Uterus (tissue), 4 donors: ENCODE measurements around the gene ONECUT3. TPM values are rescaled to one million over a fixed set of nuclear protein-coding genes. Genes with fewer than 3 reads are reported as not detected.
"Not testable (repeated sequence)": the region's sequence is repeated elsewhere in the genome, so short reads cannot be mapped to it uniquely, and the experiment has no call there.

Source experiments
- DNase-seq, 2 donors: peaks; one replicate each; pipeline ENCODE4 v3.0.0-alpha.2; 2019 to 2020
- H3K27ac ChIP-seq, 2 donors: fragments of 200-600 bp; sonication (generic); 1 replicate in 1 of 2; 2 replicates in 1 of 2; pipeline ENCODE4 v1.5.1; 2016 to 2018
- H3K27me3 ChIP-seq, 2 donors: fragments of 200-600 bp; sonication (generic); one replicate each; pipeline ENCODE4 v1.5.1; 2018 to 2019; ENCODE audit warnings: control low read depth in 1 of 2
- H3K36me3 ChIP-seq, 2 donors: fragments of 200-600 bp; sonication (generic); one replicate each; pipeline ENCODE4 v1.5.1; 2019; ENCODE audit warnings: control low read depth in 1 of 2
- H3K4me1 ChIP-seq, 2 donors: fragments of 200-600 bp; sonication (generic); one replicate each; pipeline ENCODE4 v1.5.1; 2018 to 2019; ENCODE audit warnings: control low read depth in 1 of 2
- H3K4me3 ChIP-seq, 2 donors: fragments of 200-600 bp; sonication (generic); 1 replicate in 1 of 2; 2 replicates in 1 of 2; pipeline ENCODE4 v1.5.1; 2018 to 2019; ENCODE audit warnings: mild to moderate bottlenecking in 1 of 2
- H3K9me3 ChIP-seq, 2 donors: fragments of 200-600 bp; sonication (generic); one replicate each; pipeline ENCODE4 v1.5.1; 2019; ENCODE audit warnings: control low read depth in 1 of 2
- CTCF ChIP-seq, 4 experiments: fragments of 200-600 bp in 2 of 4; fragments of 450-650 bp in 2 of 4; sonication (generic) in 2 of 4; IDR thresholded peaks; one replicate each; pipeline ENCODE4 v1.5.1; 2016 to 2019; ENCODE audit warnings: antibody characterized with exemption in 4 of 4, mild to moderate bottlenecking in 2 of 4, moderate library complexity in 1 of 4
- POLR2A ChIP-seq, 2 donors: fragments of 450-650 bp; IDR thresholded peaks; one replicate each; pipeline ENCODE4 v1.6.1; 2016; ENCODE audit warnings: antibody characterized with exemption in 2 of 2, mild to moderate bottlenecking in 1 of 2, moderate library complexity in 1 of 2
- intact Hi-C: fragments of 100-400 bp; cut with DNase I; formaldehyde crosslinking; loops from one replicate; pipeline ENCODE4 v1.15.1; 2023; ENCODE audit warnings: low total_unique reads
- total RNA-seq, 4 donors: library from RNA; depleted of rRNA in 3 of 4; stranded (reverse); fragments of >200 nt in 3 of 4; gene quantifications; one replicate each; pipeline versions ENCODE4 v1.1.0 to v1.2.4, GENCODE V29; 2014 to 2023
- donor health status: DM: yes; HTN: yes; CAD: no.

ONECUT3 gene
- not detected for total RNA-seq

DNA sequence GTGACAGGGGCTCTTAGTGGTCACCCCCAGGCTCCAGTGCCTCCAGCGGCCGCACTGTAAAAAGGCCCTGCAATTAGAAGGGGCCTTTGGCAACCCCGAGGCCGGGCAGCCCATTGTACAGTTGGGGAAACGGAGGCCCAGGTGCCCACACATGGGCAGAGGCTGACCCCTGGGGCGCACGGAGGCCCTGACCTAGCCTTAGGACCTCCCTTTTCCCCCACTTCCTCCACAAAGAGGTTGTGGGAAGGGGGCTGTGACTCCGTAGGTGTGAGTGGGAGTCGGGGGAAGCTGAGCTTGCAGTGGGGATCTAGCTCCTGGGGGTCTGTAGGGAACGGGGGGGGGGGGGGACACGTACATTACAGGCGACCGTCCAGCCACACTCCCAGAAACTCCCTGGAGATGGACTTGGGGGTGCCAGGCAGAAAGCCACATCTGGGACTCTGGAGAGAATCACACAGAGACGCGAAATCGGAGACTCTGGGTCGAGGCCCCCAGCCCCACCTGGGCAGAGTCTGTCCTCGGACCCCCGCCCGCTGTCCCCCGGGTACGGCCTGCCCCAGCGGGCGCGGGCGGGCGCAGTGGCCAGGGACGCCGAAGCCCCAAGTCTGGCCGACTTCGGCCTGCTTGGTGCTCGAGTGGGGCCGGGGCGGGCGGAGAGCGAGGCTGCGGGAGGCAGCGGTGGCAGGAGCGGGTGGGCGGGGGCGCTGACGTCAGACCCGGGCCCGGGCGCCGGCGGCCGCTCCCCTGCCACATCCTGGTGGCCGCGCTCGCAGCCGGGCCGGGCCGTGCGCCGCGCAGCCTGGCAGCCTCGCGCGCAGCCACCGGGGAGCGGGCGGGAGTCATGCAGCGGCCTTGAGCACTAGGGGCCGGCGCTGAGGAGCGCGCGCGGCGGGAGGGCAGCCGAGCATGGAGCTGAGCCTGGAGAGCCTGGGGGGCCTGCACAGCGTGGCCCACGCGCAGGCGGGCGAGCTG lies at the start of gene ONECUT3:
Gene ONECUT3 (plus strand): TSS at position 750 of the 972 bp plus-strand sequence. CDS start 157 bp downstream, at position 907.
- Histone ChIP-seq H3K27me3 (peaks cover 19 to 72% of the 10 kb centered on the region in 2 donors), H3K4me1 (peaks cover 0 to 27% of the 10 kb centered on the region in 2 donors), H3K27ac (no peak within 1 kb of the TSS), H3K36me3 (no peaks in the 10 kb centered on the region), H3K9me3 (no peaks in the 10 kb centered on the region), H3K4me3 (no peak within 1 kb of the TSS)
- DNase-seq: no peak
- intact Hi-C loops: no loop called here
- TF ChIP-seq POLR2A (IDR thresholded peaks at IDR 0.05) (no peak), CTCF (IDR thresholded peaks at IDR 0.05) (no peak)

- Histone ChIP-seq H3K4me3 (no peak overlapping the region), H3K9me3 (no peaks in the 10 kb centered on the region), H3K27me3 (peaks cover 0 to 11% of the 10 kb centered on the region in 2 donors), H3K27ac (no peak overlapping the region), H3K4me1 (no peaks in the 10 kb centered on the region), H3K36me3 (no peaks in the 10 kb centered on the region)
- intact Hi-C loops: no loop called here
- TF ChIP-seq POLR2A (IDR thresholded peaks at IDR 0.05): no peak
- TF ChIP-seq CTCF (IDR thresholded peaks at IDR 0.05): no peak
- no peak for DNase-seq
Measured at GRCh38 chr19:1704339-1704738, 49.0 kb upstream of the ONECUT3 start.

GRCh38 chr19:1705367-1705766 lies 47.9 kb upstream of the ONECUT3 start:
- TF ChIP-seq CTCF (IDR thresholded peaks at IDR 0.05) (no peak), POLR2A (IDR thresholded peaks at IDR 0.05) (no peak)
- no peaks in the 10 kb centered on the region for H3K36me3 ChIP-seq
- no peaks in the 10 kb centered on the region for H3K9me3 ChIP-seq
- no peaks in the 10 kb centered on the region for H3K4me1 ChIP-seq
- no peak overlapping the region for H3K27ac ChIP-seq
- H3K27me3 ChIP-seq: peaks cover 0 to 4% of the 10 kb centered on the region in 2 donors
- DNase-seq: no peak
- no peak overlapping the region for H3K4me3 ChIP-seq
- intact Hi-C loops: no loop called here

DNA sequence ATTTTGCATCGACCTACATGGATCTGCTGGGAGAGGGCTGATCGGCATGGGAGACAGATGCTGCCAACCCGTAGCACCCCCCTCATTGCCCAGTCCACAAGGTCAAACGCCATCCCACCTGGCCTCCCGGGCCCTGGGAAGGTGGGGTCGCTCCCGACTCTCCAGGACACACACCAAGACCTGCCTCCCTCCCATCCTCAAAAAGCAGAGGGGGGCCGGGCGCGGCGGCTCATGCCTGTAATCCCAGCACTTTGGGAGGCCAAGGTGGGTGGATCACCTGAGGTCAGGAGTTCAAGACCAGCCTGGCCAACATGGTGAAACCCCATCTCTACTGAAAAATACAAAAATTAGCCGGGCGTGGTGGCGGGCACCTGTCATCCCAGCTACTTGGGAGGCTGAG lies 46.7 kb upstream of the ONECUT3 start:
- H3K27ac ChIP-seq, DNase-seq, intact Hi-C loops, H3K4me3 ChIP-seq, H3K4me1 ChIP-seq, H3K27me3 ChIP-seq, H3K9me3 ChIP-seq, H3K36me3 ChIP-seq: not testable (repeated sequence)

GRCh38 chr19:1707240-1707639 lies 46.1 kb upstream of the ONECUT3 start:
- H3K9me3 ChIP-seq: no peaks in the 10 kb centered on the region
- H3K4me3 ChIP-seq: no peak overlapping the region
- H3K4me1 ChIP-seq: no peaks in the 10 kb centered on the region
- TF ChIP-seq POLR2A (IDR thresholded peaks at IDR 0.05) (no peak), CTCF (IDR thresholded peaks at IDR 0.05) (no peak)
- H3K36me3 ChIP-seq: no peaks in the 10 kb centered on the region
- DNase-seq: no peak
- H3K27ac ChIP-seq: no peak overlapping the region
- intact Hi-C loops: no loop called here
- H3K27me3 ChIP-seq: no peaks in the 10 kb centered on the region
